Activated CD4-positive, alpha-beta T cell treated with anti-CD3 and anti-CD28 coated beads, Interleukin-2, amount 10 ng/mL, durations not matched to agents 7 days and 5 days (primary cell): ENCODE data around the gene SF3B3. TPM values are rescaled to one million over a fixed set of nuclear protein-coding genes. Genes with fewer than 3 reads are reported as not detected.

Experiments
- CTCF ChIA-PET: fragments of 350-600 bp; sonication (Branson Sonifier 250); formaldehyde crosslinking; loops from one replicate; lab custom pipeline; 2021; ENCODE audit warnings: antibody characterized with exemption; lab: Charles Lee
- POLR2A ChIA-PET: fragments of 350-600 bp; sonication (Branson Sonifier 250); formaldehyde crosslinking; loops from one replicate; lab custom pipeline; 2021; ENCODE audit warnings: antibody characterized with exemption; lab: Charles Lee
- DNase-seq: peaks from one replicate; pipeline ENCODE4 v3.0.0-alpha.2; 2020
- H3K27ac Mint-ChIP-seq: one replicate; pipeline ENCODE4 v1.8.0; 2021; ENCODE audit warnings: mild to moderate bottlenecking, moderate library complexity, mixed read lengths
- H3K27me3 Mint-ChIP-seq: one replicate; pipeline ENCODE4 v1.8.0; 2021; ENCODE audit warnings: mixed read lengths
- H3K36me3 Mint-ChIP-seq: one replicate; pipeline ENCODE4 v1.8.0; 2021; ENCODE audit warnings: low read depth, mixed read lengths
- H3K4me1 Mint-ChIP-seq: one replicate; pipeline ENCODE4 v1.8.0; 2021; ENCODE audit warnings: mixed read lengths
- H3K4me3 Mint-ChIP-seq: one replicate; pipeline ENCODE4 v1.8.0; 2021; ENCODE audit warnings: mild to moderate bottlenecking, moderate library complexity, mixed read lengths
- H3K9me3 Mint-ChIP-seq: one replicate; pipeline ENCODE4 v1.8.0; 2021; ENCODE audit warnings: mixed read lengths
- total RNA-seq, 2 experiments: library from RNA; stranded (reverse); gene quantifications; one replicate each; pipeline ENCODE4 v1.2.3, GENCODE V29; 2021

Gene SF3B3
- total RNA-seq, 2 experiments from 2014 or later: 369 to 376 TPM

DNA sequence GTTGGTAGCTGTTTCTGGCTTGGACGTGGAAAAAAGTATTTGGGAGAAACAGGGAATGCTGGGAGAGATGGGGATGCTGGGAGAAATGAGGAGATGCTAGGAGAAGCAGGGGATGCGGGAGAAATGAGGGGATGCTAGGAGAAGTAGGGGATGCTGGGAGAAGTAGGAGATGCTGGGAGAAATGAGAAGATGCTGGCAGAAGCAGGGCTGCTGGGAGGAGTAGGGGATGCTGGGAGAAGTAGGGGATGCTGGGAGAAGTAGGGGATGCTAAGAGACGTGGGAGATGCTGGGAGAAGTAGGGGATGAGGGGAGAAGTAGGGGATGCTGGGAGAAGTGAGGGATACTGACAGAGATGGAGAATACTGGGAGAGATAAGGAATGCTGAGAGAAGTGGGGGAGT lies 77.1 kb downstream of the SF3B3 start:
- no peaks in the 10 kb centered on the region for H3K4me1 Mint-ChIP-seq
- H3K36me3 Mint-ChIP-seq: no peaks in the 10 kb centered on the region
- H3K9me3 Mint-ChIP-seq: no peaks in the 10 kb centered on the region
- no peak for DNase-seq
- peaks cover 7% of the 10 kb centered on the region for H3K27me3 Mint-ChIP-seq
- POLR2A ChIA-PET: no interaction called here
- no peak overlapping the region for H3K4me3 Mint-ChIP-seq
- CTCF ChIA-PET: no interaction called here
- no peak overlapping the region for H3K27ac Mint-ChIP-seq

- ChIA-PET CTCF (interaction anchor here (0.5 to 1.3 kb wide), 5 partner anchors 10 to 1297 kb away, joined by 3 read pairs; no protein-coding TSS in a partner anchor), POLR2A (no interaction called here)
- Mint-ChIP-seq H3K36me3 (no peaks in the 10 kb centered on the region), H3K4me1 (no peaks in the 10 kb centered on the region), H3K27ac (no peak overlapping the region), H3K4me3 (no peak overlapping the region), H3K27me3 (peaks cover 7% of the 10 kb centered on the region), H3K9me3 (no peaks in the 10 kb centered on the region)
- no peak for DNase-seq
Observed at GRCh38 chr16:70601576-70602575, 78.3 kb downstream of the SF3B3 start.

GRCh38 chr16:70602831-70603230 lies 79.2 kb downstream of the SF3B3 start:
- H3K9me3 Mint-ChIP-seq: no peaks in the 10 kb centered on the region
- H3K4me1 Mint-ChIP-seq: no peaks in the 10 kb centered on the region
- no peak for DNase-seq
- CTCF ChIA-PET: interaction anchor here (1.3 kb wide), 1 partner anchor 30 kb away, joined by 3 read pairs; no protein-coding TSS in a partner anchor
- POLR2A ChIA-PET: no interaction called here
- peaks cover 7% of the 10 kb centered on the region for H3K27me3 Mint-ChIP-seq
- H3K27ac Mint-ChIP-seq: no peak overlapping the region
- H3K4me3 Mint-ChIP-seq: no peak overlapping the region
- H3K36me3 Mint-ChIP-seq: no peaks in the 10 kb centered on the region

DNA sequence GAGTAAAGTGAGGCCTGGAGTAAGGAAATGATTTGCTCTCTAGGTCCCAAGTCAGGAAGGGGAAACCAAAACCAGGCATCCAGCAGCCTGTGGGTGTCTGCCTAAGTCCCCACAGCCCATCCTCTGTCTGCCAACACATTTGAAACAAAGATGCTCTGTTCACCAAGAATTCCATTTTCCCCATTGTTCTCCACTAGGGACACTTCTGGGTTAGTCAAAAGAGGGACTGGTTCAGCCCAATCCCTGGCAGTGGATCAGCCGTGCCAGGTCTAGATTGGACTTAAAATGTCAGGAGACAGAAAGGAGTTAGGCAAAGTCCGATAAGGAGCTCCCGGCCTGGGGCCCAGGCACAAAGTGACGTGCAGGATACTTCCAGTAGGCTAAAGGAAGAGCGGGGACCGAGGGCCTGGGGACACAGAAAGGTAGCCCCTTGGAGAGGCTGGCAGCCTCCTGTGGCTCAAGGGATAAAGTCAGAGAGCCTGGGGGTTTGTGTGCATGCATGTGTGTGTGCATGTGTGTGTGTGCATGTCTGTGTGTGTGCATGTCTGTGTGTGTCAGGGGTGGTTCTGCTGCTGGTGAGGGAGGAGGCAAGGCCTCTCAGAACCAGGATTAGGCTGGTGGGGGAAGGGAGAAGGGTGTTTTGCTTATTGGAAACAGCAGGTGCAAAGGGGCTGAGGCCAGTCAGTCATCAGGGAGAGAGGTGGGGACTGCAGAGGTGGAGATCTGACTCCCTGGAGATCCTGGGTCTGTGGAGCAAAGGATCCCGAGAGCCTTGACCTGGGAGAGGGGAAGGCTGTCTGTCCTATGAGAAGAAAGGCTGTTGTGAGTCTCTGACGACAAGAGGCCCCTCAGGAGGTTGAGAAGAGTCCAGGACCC lies 81.0 kb downstream of the SF3B3 start:
- Mint-ChIP-seq H3K4me1 (no peaks in the 10 kb centered on the region), H3K27me3 (peaks cover 7% of the 10 kb centered on the region), H3K9me3 (no peaks in the 10 kb centered on the region), H3K27ac (no peak overlapping the region), H3K36me3 (no peaks in the 10 kb centered on the region), H3K4me3 (no peak overlapping the region)
- DNase-seq: no peak
- POLR2A ChIA-PET: no interaction called here
- CTCF ChIA-PET: no interaction called here

GRCh38 chr16:70605283-70605657 lies 81.7 kb downstream of the SF3B3 start:
- no peak overlapping the region for H3K27ac Mint-ChIP-seq
- H3K36me3 Mint-ChIP-seq: no peaks in the 10 kb centered on the region
- peaks cover 4% of the 10 kb centered on the region for H3K27me3 Mint-ChIP-seq
- H3K4me1 Mint-ChIP-seq: no peaks in the 10 kb centered on the region
- ChIA-PET CTCF (no interaction called here), POLR2A (no interaction called here)
- no peak for DNase-seq
- no peaks in the 10 kb centered on the region for H3K9me3 Mint-ChIP-seq
- H3K4me3 Mint-ChIP-seq: no peak overlapping the region

DNA sequence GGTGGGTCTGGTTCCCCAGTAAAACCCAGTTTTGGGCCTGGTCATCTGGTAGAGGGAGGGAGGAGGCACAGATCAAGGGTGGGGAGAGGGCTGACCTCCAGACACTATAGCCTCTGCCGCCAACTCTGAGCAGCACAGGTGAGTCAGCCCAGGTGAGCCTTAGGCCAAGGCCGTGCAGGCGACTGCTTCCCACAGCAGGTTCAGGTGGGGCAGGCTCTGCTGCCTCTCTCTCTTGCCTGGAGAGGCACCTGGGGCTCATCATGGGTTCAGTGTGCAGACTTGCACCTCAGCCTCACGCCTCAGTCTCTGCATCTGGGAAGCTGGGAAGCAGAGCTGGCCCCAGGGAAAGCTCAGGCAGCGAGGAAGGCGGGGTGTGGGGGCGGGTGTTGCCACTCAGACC lies 84.9 kb downstream of the SF3B3 start:
- ChIA-PET CTCF (no interaction called here), POLR2A (no interaction called here)
- H3K4me1 Mint-ChIP-seq: no peaks in the 10 kb centered on the region
- no peaks in the 10 kb centered on the region for H3K9me3 Mint-ChIP-seq
- H3K4me3 Mint-ChIP-seq: no peak overlapping the region
- H3K27ac Mint-ChIP-seq: no peak overlapping the region
- no peak for DNase-seq
- H3K27me3 Mint-ChIP-seq: no peaks in the 10 kb centered on the region
- no peaks in the 10 kb centered on the region for H3K36me3 Mint-ChIP-seq

GRCh38 chr16:70610273-70611223 lies 86.9 kb downstream of the SF3B3 start:
- no peaks in the 10 kb centered on the region for H3K27me3 Mint-ChIP-seq
- H3K4me3 Mint-ChIP-seq: no peak overlapping the region
- CTCF ChIA-PET: interaction anchor here (1.0 kb wide), 1 partner anchor 151 kb away, joined by 3 read pairs; no protein-coding TSS in a partner anchor
- POLR2A ChIA-PET: no interaction called here
- no peaks in the 10 kb centered on the region for H3K36me3 Mint-ChIP-seq
- H3K9me3 Mint-ChIP-seq: no peaks in the 10 kb centered on the region
- no peaks in the 10 kb centered on the region for H3K4me1 Mint-ChIP-seq
- no peak overlapping the region for H3K27ac Mint-ChIP-seq
- no peak for DNase-seq

DNA sequence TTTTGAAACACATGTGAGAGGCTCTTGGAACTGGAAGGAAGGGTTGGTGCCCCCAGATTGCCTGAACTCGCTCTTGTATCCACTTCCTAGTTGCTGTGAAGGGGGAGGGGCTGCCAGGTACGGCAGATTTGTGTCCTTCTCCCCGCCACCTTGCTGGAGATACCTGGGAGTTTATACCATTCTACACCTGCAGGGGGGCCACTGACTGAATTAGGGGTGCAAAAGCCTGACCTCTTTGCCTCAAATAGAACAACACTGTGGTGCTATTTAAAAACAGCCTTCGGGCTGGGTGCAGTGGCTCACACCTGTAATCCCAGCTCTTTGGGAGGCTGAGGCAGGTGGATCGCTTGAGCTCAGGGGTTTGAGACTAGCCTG lies 87.6 kb downstream of the SF3B3 start:
- CTCF ChIA-PET: no interaction called here
- no peak overlapping the region for H3K27ac Mint-ChIP-seq

DNA sequence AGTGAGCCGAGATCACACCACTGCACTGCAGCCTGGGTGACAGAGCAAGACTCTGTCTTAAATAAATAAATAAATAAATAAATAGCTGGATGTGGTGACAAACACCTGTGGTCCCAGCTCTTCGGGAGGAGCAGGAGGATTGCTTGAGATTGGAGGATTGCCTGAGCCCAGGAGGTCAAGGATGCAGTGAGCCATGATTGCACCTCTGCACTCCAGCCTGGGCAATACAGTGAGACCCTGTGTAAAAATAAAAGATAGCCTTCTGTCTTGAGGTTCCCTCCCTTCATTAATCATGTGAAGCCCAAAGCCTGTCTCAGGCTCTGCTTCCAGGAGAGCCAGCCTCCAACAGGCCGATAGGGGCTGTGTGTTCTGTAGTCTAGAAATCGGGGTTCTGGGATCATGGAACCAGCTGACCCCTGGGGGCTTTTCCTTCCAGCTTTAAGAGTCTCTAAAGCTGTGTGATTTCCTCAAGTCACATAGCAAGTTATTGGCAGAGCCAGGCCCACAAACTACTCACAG lies 88.2 kb downstream of the SF3B3 start:
- CTCF ChIA-PET: interaction anchor here (1.2 kb wide), 2 partner anchors 10 to 28 kb away, joined by 3 read pairs; no protein-coding TSS in a partner anchor
- H3K27me3 Mint-ChIP-seq: no peaks in the 10 kb centered on the region
- H3K27ac Mint-ChIP-seq: no peak overlapping the region
- no peak overlapping the region for H3K4me3 Mint-ChIP-seq
- no peaks in the 10 kb centered on the region for H3K4me1 Mint-ChIP-seq
- H3K36me3 Mint-ChIP-seq: no peaks in the 10 kb centered on the region
- no peak for DNase-seq
- POLR2A ChIA-PET: no interaction called here
- no peaks in the 10 kb centered on the region for H3K9me3 Mint-ChIP-seq

More for the DNA sequence above, 87.6 kb downstream of the SF3B3 start:
- Mint-ChIP-seq H3K36me3 (no peaks in the 10 kb centered on the region), H3K9me3 (no peaks in the 10 kb centered on the region), H3K27me3 (no peaks in the 10 kb centered on the region), H3K4me1 (no peaks in the 10 kb centered on the region), H3K4me3 (no peak overlapping the region)
- DNase-seq: no peak
- POLR2A ChIA-PET: no interaction called here

- Mint-ChIP-seq H3K4me1 (no peaks in the 10 kb centered on the region), H3K4me3 (no peak overlapping the region), H3K36me3 (no peaks in the 10 kb centered on the region), H3K27me3 (no peaks in the 10 kb centered on the region), H3K27ac (no peak overlapping the region), H3K9me3 (no peaks in the 10 kb centered on the region)
- ChIA-PET POLR2A (no interaction called here), CTCF (interaction anchor here (1.2 kb wide), 2 partner anchors 11 to 29 kb away, joined by 3 read pairs; no protein-coding TSS in a partner anchor)
- DNase-seq: no peak
Observed at GRCh38 chr16:70612931-70613330, 89.3 kb downstream of the SF3B3 start.

GRCh38 chr16:70614208-70614951 lies 90.8 kb downstream of the SF3B3 start:
- no peaks in the 10 kb centered on the region for H3K36me3 Mint-ChIP-seq
- ChIA-PET CTCF (interaction anchor here (0.8 kb wide), 1 partner anchor 244 kb away, joined by 3 read pairs; no protein-coding TSS in a partner anchor), POLR2A (no interaction called here)
- H3K4me3 Mint-ChIP-seq: no peak overlapping the region
- DNase-seq: no peak
- no peaks in the 10 kb centered on the region for H3K27me3 Mint-ChIP-seq
- H3K27ac Mint-ChIP-seq: no peak overlapping the region
- no peaks in the 10 kb centered on the region for H3K9me3 Mint-ChIP-seq
- H3K4me1 Mint-ChIP-seq: no peaks in the 10 kb centered on the region
